Stimulated activated CD4-positive, alpha-beta T cell treated with anti-CD3 and anti-CD28 coated beads, Interleukin-1b, Interleukin-23, amount 100 ng/mL, for 48 hours (primary cell): ENCODE results near the gene DNAJC11.
"Not testable (repeated sequence)": the region's sequence is repeated elsewhere in the genome, so short reads cannot be mapped to it uniquely, and the experiment has no call there.

ENCODE experiments used
- DNase-seq: peaks from one replicate; pipeline ENCODE4 v3.0.0-alpha.2; 2020

Gene DNAJC11

GRCh38 chr1:6695868-6696267 is 5.7 kb downstream of the DNAJC11 start:
- DNase-seq, result no peak

DNA sequence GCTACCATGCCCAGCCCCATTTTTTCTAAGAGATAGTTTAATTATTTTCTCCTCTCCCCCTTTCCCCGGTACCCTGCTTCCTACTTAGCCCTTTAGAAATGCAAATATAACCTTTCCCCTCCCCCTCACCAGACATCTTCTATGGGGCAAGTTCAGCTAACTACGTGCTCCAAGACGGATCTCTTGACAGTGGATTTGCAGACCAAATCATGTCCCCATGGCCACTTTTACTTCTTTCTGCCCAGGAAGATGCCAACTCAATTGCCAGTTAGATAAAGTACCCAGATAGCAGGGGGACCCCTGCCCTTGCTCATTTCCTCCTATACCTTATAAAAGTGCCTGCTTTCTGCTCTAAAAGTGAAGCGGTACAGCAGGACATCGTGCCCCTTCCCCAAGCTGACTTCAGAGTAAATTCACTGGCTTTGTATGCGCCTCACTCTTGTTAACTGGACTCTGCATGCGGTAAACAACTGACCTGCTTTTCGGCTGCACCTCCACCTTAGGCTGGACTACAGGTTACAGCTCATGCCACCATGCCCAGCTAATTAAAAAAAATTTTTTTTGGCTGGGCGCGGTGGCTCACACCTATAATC is 7.4 kb downstream of the DNAJC11 start:
- no peak for DNase-seq

- no peak for DNase-seq
Measured at GRCh38 chr1:6692956-6693355, 8.7 kb downstream of the DNAJC11 start.

GRCh38 chr1:6691507-6691906 is 10.1 kb downstream of the DNAJC11 start:
- no peak for DNase-seq

GRCh38 chr1:6690186-6690585 is 11.4 kb downstream of the DNAJC11 start:
- DNase-seq, result no peak

- DNase-seq, result no peak
Measured at GRCh38 chr1:6688757-6689156, 12.9 kb downstream of the DNAJC11 start.

- DNase-seq, result no peak
Measured at GRCh38 chr1:6688001-6688400, 13.6 kb downstream of the DNAJC11 start.

- DNase-seq, result no peak
Measured at GRCh38 chr1:6686294-6686693, 15.3 kb downstream of the DNAJC11 start.

GRCh38 chr1:6685381-6685780 is 16.2 kb downstream of the DNAJC11 start:
- no peak for DNase-seq

DNA sequence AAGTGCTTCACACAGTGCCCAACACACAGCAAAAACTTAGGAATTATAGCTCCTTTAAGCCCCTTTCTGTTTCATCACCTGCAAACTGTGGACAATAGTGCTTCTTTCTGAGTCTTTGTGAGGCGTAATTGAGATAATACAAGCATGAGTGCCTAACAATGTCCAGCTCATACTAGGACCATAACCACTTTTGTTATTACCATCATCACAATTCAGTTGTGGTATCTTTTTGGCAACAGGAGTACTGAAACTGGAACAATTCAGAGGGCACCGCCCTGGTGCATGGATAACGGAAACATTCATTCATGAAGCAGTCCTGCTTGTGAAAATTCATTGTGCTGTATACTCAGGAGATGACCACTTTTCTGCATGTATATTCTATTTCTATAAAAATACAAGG is 18.2 kb downstream of the DNAJC11 start:
- no peak for DNase-seq

DNA sequence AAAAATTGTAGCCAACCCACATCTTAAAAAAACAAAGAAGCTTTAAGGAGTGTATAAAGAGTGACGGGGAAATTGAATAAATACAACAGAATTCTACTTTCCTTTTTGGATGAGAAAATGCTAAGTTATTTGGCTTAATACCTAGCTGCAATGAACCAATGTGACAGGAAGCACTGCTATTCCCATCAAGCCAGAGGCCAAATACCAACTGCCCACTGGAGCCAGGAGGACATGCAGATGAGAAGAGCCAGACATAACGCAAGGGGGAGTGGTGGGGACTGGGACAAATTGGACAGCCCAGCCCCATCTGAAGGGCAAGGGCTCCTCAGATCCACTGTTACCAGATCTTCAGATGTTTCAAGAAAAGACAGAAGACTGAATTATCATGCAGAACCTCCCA is 25.7 kb downstream of the DNAJC11 start:
- DNase-seq, result no peak

GRCh38 chr1:6674771-6675170 is 26.8 kb downstream of the DNAJC11 start:
- DNase-seq, result no peak

DNA sequence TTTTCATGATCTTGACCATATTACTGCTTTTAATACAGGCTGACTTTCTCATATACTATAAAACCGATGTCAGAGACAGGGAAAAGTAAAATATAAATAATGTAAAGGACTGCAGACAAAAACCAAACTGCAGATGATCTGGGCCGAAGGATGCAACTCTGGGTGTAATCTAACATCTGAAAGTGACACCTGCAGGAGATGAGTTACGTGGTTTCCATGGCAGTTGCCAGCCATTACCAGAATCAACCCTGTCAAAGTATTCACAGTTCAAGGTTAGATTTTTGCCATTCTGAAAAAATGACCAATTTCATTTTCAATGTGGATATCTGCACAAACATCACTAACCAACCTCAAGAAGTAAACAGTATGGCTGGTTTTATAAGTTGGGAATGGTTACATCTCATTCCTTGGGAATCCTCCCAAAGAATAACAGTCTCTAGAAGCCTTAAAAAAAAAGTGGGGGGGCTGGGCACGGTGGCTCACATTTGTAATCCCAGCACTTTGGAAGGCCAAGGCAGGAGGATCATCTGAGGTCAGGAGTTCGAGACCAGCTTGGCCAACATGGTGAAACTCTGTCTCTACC is 27.7 kb downstream of the DNAJC11 start:
- no peak for DNase-seq

DNA sequence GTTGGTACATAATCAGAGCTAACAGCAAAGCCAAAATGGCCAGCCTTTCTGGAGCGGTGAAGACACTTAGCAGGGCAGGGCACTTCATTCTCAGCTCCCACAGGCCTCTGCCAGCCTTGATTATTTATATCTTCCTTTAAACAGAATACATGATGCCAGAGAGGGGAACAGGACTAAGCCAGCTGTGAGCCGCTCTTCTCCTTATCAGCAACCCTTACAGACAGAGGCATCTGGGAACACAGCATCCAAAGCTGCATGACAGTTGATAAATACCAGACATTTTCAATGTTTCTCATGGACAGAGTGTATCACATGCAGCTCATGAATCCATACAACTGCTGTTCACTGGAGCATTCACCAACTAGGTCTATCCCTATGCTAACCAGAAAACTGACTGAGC is 29.1 kb downstream of the DNAJC11 start:
- DNase-seq, result no peak

GRCh38 chr1:6668503-6668902 is 33.1 kb downstream of the DNAJC11 start:
- no peak for DNase-seq

DNA sequence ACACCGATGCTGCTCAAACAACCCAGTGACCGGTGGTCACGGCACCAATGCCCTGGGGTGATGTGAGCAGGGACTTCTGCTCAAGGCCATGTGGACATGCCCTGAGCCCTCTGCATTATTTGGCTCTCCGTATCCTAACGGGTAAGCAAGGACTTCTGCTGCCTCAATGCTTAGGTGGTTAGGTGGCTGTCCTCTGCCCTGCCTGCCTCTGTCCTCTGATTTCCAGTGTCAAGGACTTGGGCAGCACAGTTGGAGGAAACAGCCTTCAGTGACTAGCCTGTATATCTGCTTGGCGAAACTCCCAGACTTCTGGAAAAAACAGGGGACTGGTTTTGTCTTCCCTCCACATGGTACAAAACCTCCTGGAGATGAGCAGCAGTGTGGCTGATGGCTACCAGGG is 34.5 kb downstream of the DNAJC11 start:
- DNase-seq, result no peak

DNA sequence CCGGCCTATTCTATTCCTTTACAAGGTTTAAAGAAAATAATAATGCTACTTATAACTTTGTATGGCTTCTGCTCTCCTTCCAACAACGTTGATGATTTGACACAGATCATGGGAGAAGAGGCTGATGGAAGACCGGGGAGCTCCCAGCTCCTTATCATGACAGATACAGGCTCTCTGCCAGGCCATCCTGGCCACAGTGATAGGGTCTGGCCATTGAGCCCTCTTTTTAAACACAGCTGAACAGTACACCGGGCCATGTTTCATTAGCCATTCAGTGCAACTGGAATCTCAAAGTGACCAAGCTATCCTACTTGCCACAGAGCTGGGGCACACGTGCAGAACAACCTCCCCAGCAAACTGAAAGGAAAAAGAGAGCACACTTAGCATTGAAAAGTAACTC is 34.9 kb downstream of the DNAJC11 start:
- no peak for DNase-seq

DNA sequence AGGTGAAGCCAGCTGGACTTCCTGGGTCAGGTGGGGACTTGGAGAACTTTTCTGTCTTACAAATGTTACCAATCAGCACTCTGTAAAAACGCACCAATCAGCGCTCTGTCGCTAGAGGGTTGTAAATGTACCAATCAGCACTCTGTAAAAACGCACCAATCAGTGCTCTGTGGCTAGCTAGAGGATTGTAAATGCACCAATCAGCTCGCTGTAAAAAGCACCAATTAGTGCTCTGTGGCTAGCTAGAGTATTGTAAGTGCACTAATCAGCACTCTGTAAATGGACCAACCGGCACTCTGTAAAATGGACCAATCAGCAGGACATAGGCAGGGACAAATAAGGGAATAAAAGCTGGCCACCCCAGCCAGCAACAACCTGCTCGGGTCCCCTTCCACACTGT is 39.1 kb downstream of the DNAJC11 start:
- not testable (repeated sequence) for DNase-seq

DNA sequence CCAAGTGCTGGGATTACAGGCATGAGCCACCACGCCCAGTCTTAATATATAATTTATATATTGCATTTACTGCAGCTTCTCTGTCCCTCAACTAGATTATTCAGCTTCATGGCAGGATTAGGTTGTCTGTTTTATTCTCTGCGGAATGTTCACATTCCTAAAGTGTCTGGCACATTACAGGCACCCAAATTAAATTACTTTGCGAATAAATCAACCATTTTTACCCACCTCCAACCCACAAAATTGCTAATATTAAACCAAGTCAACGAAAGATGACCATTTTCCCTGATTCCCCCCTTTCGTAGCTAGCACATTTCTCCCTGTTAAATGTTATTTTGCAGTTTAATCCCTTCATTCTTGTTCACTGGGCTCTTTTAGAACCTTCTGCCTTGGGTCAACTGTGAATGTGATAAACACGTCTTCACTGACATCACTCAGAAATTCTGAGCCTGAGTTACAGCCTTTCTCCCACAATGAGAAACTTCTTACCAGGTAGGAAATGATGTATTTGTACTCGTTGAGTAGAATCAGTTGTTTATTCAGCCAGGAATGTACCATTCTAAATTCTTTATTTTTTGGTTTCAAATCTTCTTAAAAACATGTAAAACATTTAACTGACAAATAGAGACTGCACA is 41.1 kb downstream of the DNAJC11 start:
- DNase-seq, result no peak

GRCh38 chr1:6658359-6659060 is 43.1 kb downstream of the DNAJC11 start:
- DNase-seq, result no peak

GRCh38 chr1:6657138-6657537 is 44.5 kb downstream of the DNAJC11 start:
- DNase-seq, result no peak

DNA sequence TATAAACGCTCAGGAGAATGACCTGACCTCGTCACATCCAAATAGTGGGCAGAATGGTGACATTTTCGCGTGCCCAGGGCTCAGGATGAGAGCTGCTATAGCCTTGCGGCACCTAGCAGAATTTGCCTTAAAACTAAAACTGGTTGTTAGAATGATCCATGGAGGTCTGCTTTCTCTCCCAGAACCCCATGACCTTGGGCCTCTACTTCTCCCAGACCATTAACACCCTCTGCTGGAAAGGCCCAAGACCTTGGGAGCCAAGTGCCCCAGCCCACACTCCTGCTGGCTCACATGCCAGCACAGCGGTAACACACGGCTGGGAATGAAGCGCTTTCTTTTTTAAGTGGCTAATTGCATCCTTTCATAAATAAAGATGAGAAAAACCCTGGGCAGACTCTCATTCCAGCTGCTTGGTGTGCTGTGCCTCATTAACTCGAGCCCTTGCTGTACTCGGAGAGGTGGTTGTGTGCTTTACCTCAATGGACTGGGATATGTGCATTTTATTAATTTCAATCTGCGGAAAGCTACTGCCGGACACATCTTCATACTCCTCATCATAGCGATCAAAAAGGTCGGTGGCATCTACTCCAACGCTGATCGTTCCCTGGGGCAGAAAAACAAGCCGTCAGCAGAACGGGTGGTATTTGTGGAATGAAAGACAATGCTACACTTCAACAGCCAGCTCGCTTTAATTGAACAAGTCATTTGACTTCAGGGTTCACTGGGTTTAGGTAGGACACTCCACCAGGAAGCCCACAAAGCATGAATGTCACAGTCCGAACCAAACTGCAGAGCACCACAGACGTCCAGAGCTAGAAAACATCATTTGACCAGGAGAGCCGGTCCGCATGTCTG is 48.0 kb downstream of the DNAJC11 start:
- DNase-seq, result no peak

DNA sequence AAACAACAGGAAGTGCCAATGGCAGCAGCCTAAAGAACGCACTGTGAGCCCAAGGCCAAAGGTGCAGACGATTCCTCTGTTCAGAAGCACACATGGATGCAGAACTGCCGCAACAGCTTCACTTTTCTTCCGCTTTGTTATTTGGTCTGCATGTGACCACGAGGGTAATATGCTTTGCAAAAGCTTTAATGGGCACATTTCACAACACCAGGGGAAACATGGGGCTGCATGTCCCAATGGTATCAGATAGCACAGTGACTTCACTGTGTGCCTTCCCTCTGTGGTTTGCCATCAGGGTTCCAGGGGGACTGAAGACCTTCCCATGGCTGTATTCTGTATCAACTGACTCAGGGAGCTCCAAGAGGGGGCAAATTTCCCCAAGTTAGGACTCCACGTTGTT is 48.6 kb downstream of the DNAJC11 start:
- DNase-seq, result no peak
